ENCODE results near the gene THEMIS.

DNA sequence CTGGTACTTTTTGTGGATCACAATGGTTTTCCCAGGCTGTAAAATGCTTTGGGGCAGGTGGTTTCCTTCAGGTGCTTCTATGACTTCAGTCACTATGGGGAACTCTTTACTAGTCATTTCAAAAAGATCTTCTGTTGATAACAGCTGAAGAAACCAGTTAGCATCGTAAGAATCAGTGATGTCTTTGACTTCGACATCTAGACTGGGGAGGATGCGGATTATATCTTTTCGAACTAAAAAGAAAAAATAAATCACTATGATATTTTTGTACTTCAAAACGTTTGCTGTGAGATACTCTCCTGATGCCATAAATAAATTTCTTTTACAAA lies 87.2 kb downstream of the THEMIS start:
- TF ChIP-seq POLR2AphosphoS5 (IDR thresholded peaks at IDR 0.05; ENCODE audit: low read depth, low read length) = no peak
- TF ChIP-seq POLR2A (IDR thresholded peaks at IDR 0.05; ENCODE audit: low read depth, low read length) = no peak
- TF ChIP-seq TAF1 (IDR thresholded peaks at IDR 0.05; ENCODE audit: low read depth, low read length) = no peak
- TF ChIP-seq SPI1 (IDR thresholded peaks at IDR 0.05; ENCODE audit: low read depth, low read length) = no peak
- TF ChIP-seq POU2F2 (IDR thresholded peaks at IDR 0.05; ENCODE audit: low read depth, low read length) = no peak
- no peak for TF ChIP-seq PAX5 (IDR thresholded peaks at IDR 0.05; ENCODE audit: insufficient read depth, low read length, severe bottlenecking)

Measured in GM12891 (cell line).